Measurements from ENCODE around the gene PLSCR5.

DNA sequence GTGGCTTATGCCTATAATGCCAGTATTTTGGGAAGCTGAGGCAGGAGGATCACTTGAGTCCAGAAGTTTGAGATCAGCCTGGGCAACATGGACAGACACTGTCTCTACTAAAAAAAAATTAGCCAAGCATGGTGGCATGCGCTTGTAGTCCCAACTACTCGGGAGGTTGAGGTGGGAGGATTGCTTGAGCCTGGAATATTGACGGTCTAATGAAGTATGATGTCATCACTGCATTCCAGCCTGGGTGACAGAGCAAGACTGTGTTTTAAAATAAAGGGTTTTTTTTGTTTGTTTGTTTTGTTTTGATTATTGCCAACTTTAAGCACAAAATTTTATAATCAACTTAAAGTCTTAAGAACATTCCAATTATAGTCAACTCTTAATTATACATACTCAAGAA, 67.5 kb downstream of the PLSCR5 start:
- TF ChIP-seq, protein P1, sequence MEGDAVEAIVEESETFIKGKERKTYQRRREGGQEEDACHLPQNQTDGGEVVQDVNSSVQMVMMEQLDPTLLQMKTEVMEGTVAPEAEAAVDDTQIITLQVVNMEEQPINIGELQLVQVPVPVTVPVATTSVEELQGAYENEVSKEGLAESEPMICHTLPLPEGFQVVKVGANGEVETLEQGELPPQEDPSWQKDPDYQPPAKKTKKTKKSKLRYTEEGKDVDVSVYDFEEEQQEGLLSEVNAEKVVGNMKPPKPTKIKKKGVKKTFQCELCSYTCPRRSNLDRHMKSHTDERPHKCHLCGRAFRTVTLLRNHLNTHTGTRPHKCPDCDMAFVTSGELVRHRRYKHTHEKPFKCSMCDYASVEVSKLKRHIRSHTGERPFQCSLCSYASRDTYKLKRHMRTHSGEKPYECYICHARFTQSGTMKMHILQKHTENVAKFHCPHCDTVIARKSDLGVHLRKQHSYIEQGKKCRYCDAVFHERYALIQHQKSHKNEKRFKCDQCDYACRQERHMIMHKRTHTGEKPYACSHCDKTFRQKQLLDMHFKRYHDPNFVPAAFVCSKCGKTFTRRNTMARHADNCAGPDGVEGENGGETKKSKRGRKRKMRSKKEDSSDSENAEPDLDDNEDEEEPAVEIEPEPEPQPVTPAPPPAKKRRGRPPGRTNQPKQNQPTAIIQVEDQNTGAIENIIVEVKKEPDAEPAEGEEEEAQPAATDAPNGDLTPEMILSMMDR (IDR thresholded peaks at IDR 0.05; ENCODE audit: low read depth, low read length, missing input control): no peak
- TF ChIP-seq GABPA (IDR thresholded peaks at IDR 0.05 in 1 of 2, conservative IDR thresholded peaks at IDR 0.05 in 1 of 2) (no peak), EGR1 (IDR thresholded peaks at IDR 0.05; ENCODE audit: low read depth in 2 of 2) (no peak), JUND (IDR thresholded peaks at IDR 0.05) (no peak)
- TF ChIP-seq, protein P2, sequence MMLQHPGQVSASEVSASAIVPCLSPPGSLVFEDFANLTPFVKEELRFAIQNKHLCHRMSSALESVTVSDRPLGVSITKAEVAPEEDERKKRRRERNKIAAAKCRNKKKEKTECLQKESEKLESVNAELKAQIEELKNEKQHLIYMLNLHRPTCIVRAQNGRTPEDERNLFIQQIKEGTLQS (IDR thresholded peaks at IDR 0.05): no peak
- TF ChIP-seq, protein P3, sequence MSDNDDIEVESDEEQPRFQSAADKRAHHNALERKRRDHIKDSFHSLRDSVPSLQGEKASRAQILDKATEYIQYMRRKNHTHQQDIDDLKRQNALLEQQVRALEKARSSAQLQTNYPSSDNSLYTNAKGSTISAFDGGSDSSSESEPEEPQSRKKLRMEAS (IDR thresholded peaks at IDR 0.05): no peak

Measured in liver (tissue), 3 donors.